Keratinocyte (primary cell): ENCODE data around the gene NYNRIN.
"Not testable (repeated sequence)": the region's sequence is repeated elsewhere in the genome, so short reads cannot be mapped to it uniquely, and the experiment has no call there.

ENCODE experiments used
- EZH2 ChIP-seq: IDR thresholded peaks from one replicate; pipeline ENCODE4 v1.6.1; 2012; ENCODE audit warnings: inconsistent platforms, mild to moderate bottlenecking, low read length, moderate library complexity
- TF ChIP-seq, protein P1 (sequence below), 3 experiments: IDR thresholded peaks in 1 of 3; conservative IDR thresholded peaks in 1 of 3; optimal IDR thresholded peaks in 1 of 3; 2 replicates in 2 of 3; 3 replicates in 1 of 3; pipeline versions ENCODE3 to v1.5.1; 2011; ENCODE audit warnings: low read length in 3 of 3, mild to moderate bottlenecking in 3 of 3, moderate library complexity in 2 of 3, control low read depth in 1 of 3, inconsistent platforms in 1 of 3; ENCODE audit not compliant: insufficient read depth in 2 of 3; ENCODE audit errors: extremely low read depth in 1 of 3

DNA sequence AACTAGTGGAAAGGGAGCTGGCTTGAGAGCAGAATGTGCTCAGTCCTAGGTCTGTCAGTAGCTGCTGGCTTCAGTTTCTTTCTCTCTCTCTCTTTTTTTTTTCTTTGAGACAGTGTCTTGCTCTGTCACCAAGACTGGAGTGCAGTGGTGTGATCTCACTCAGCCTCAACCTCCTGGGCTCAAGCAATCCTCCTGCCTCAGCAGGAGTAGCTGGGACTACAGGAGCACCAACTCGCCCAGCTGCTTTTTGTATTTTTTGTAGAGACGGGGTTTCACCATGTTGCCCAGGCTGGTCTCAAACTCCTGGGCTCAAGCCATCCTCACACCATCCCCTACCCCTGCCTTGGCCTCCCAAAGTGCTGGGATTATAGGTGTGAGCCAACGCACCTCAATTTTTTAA, 27.2 kb upstream of the NYNRIN start:
- TF ChIP-seq, protein P1, sequence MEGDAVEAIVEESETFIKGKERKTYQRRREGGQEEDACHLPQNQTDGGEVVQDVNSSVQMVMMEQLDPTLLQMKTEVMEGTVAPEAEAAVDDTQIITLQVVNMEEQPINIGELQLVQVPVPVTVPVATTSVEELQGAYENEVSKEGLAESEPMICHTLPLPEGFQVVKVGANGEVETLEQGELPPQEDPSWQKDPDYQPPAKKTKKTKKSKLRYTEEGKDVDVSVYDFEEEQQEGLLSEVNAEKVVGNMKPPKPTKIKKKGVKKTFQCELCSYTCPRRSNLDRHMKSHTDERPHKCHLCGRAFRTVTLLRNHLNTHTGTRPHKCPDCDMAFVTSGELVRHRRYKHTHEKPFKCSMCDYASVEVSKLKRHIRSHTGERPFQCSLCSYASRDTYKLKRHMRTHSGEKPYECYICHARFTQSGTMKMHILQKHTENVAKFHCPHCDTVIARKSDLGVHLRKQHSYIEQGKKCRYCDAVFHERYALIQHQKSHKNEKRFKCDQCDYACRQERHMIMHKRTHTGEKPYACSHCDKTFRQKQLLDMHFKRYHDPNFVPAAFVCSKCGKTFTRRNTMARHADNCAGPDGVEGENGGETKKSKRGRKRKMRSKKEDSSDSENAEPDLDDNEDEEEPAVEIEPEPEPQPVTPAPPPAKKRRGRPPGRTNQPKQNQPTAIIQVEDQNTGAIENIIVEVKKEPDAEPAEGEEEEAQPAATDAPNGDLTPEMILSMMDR (optimal IDR thresholded peaks at IDR 0.05 in 1 of 3, IDR thresholded peaks at IDR 0.05 in 1 of 3, conservative IDR thresholded peaks at IDR 0.05 in 1 of 3; ENCODE audit: extremely low read depth in 1 of 3, insufficient read depth in 2 of 3, low read length in 3 of 3): not testable (repeated sequence)
- not testable (repeated sequence) for TF ChIP-seq EZH2
